Measurements from ENCODE around the gene IL7R.
"Not testable (repeated sequence)": the region's sequence is repeated elsewhere in the genome, so short reads cannot be mapped to it uniquely, and the experiment has no call there.

Gene IL7R

GRCh38 chr5:35838370-35839042 lies 18.2 kb upstream of the IL7R start:
- DNase-seq (ENCODE audit: low spot score) (no peak), ATAC-seq (ENCODE audit: low read depth) (peak; percentile 49; the same call in 1 of the 3 replicates)
- Histone ChIP-seq H3K9me3 (ENCODE audit: severe bottlenecking) (peaks cover 10% of the 10 kb centered on the region), H3K27ac (ENCODE audit: poor library complexity, severe bottlenecking) (no peak overlapping the region), H3K4me1 (ENCODE audit: insufficient read depth, poor library complexity, severe bottlenecking) (peaks cover 6% of the 10 kb centered on the region), H3K4me3 (ENCODE audit: severe bottlenecking) (no peak overlapping the region), H3K27me3 (ENCODE audit: insufficient read depth, poor library complexity, severe bottlenecking) (no peaks in the 10 kb centered on the region), H3K36me3 (ENCODE audit: low read depth) (no peaks in the 10 kb centered on the region)
- TF ChIP-seq CTCF (IDR thresholded peaks at IDR 0.05; ENCODE audit: poor library complexity, severe bottlenecking): no peak

- Histone ChIP-seq H3K36me3 (ENCODE audit: low read depth) (no peaks in the 10 kb centered on the region), H3K27ac (ENCODE audit: poor library complexity, severe bottlenecking) (no peak overlapping the region), H3K9me3 (ENCODE audit: severe bottlenecking) (peaks cover 32% of the 10 kb centered on the region), H3K27me3 (ENCODE audit: insufficient read depth, poor library complexity, severe bottlenecking) (no peaks in the 10 kb centered on the region), H3K4me3 (ENCODE audit: severe bottlenecking) (no peak overlapping the region), H3K4me1 (ENCODE audit: insufficient read depth, poor library complexity, severe bottlenecking) (peaks cover 7% of the 10 kb centered on the region)
- no peak for DNase-seq (ENCODE audit: low spot score)
- no peak for TF ChIP-seq CTCF (IDR thresholded peaks at IDR 0.05; ENCODE audit: poor library complexity, severe bottlenecking)
- no peak for ATAC-seq (ENCODE audit: low read depth)
These were observed 13.8 kb upstream of the IL7R start for GRCh38 chr5:35842856-35843255.

- not testable (repeated sequence) for H3K4me3 ChIP-seq (ENCODE audit: severe bottlenecking); H3K27ac ChIP-seq (ENCODE audit: poor library complexity, severe bottlenecking); H3K36me3 ChIP-seq (ENCODE audit: low read depth); DNase-seq (ENCODE audit: low spot score); H3K27me3 ChIP-seq (ENCODE audit: insufficient read depth, poor library complexity, severe bottlenecking); H3K4me1 ChIP-seq (ENCODE audit: insufficient read depth, poor library complexity, severe bottlenecking); ATAC-seq (ENCODE audit: low read depth)
- H3K9me3 ChIP-seq (ENCODE audit: severe bottlenecking): peaks cover 32% of the 10 kb centered on the region
These were observed 11.2 kb upstream of the IL7R start for GRCh38 chr5:35845508-35845907.

- H3K36me3 ChIP-seq (ENCODE audit: low read depth): no peaks in the 10 kb centered on the region
- no peak for DNase-seq (ENCODE audit: low spot score)
- no peak overlapping the region for H3K4me3 ChIP-seq (ENCODE audit: severe bottlenecking)
- TF ChIP-seq CTCF (IDR thresholded peaks at IDR 0.05; ENCODE audit: poor library complexity, severe bottlenecking): no peak
- no peaks in the 10 kb centered on the region for H3K27me3 ChIP-seq (ENCODE audit: insufficient read depth, poor library complexity, severe bottlenecking)
- peaks cover 30% of the 10 kb centered on the region for H3K9me3 ChIP-seq (ENCODE audit: severe bottlenecking)
- no peak for ATAC-seq (ENCODE audit: low read depth)
- peaks cover 4% of the 10 kb centered on the region for H3K4me1 ChIP-seq (ENCODE audit: insufficient read depth, poor library complexity, severe bottlenecking)
- no peak overlapping the region for H3K27ac ChIP-seq (ENCODE audit: poor library complexity, severe bottlenecking)
These were observed 9.2 kb upstream of the IL7R start for GRCh38 chr5:35847491-35847890.

GRCh38 chr5:35847961-35848360 lies 8.7 kb upstream of the IL7R start:
- peaks cover 7% of the 10 kb centered on the region for H3K4me1 ChIP-seq (ENCODE audit: insufficient read depth, poor library complexity, severe bottlenecking)
- DNase-seq (ENCODE audit: low spot score) (no peak), ATAC-seq (ENCODE audit: low read depth) (no peak)
- no peak overlapping the region for H3K27ac ChIP-seq (ENCODE audit: poor library complexity, severe bottlenecking)
- no peak for TF ChIP-seq CTCF (IDR thresholded peaks at IDR 0.05; ENCODE audit: poor library complexity, severe bottlenecking)
- H3K9me3 ChIP-seq (ENCODE audit: severe bottlenecking): peaks cover 27% of the 10 kb centered on the region
- no peaks in the 10 kb centered on the region for H3K36me3 ChIP-seq (ENCODE audit: low read depth)
- H3K4me3 ChIP-seq (ENCODE audit: severe bottlenecking): no peak overlapping the region
- no peaks in the 10 kb centered on the region for H3K27me3 ChIP-seq (ENCODE audit: insufficient read depth, poor library complexity, severe bottlenecking)

Data from RWPE2 (cell line).